GM19023 (cell line): Measurements from ENCODE around the gene MCTP2.

Experiments
- ATAC-seq: cut with Tn5 transposase; IDR thresholded peaks from one replicate; pipeline ENCODE4 v1.9.1; 2021; ENCODE audit warnings: mild to moderate bottlenecking, moderate library complexity; ENCODE audit not compliant: unreplicated experiment

The MCTP2 gene

GRCh38 chr15:94432279-94432678 lies 200.9 kb downstream of the MCTP2 start:
- no peak for ATAC-seq

DNA sequence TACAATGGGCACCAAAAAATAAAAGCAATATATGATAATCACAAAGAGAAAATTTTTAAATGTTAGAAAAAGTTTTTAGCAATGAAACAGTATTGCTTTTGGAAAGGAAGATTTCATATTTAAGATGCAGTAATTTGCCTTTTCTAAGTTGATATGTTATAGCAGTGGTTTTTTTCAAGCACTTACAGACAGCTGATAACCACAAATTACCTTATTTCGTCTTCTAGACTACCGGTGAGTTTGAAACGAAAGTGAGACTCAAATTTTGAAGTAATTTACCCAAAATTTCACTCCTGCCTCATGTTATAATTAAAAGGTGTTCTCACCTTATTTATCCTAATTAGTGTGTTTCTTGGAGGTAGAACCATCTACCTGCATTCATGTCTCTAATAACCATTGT lies 207.8 kb downstream of the MCTP2 start:
- no peak for ATAC-seq

DNA sequence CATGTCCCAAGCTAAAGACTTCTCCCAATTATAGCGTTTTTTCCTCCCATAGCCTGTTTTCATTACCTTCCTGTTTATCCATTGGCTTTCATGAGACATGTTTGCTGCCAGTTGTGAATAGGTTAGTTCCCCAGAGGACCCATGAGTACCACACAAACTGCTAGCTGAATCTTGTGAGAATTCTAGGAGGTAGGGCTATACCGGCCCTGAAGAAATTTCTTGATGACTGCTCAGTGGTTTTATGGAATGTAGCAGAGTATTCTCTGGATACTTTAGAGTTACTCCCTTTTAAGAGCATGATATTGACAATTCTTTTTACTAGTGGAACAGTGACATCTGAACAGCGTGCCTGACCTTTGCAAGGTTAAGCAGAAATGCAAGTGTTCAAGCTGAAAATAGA lies 210.4 kb downstream of the MCTP2 start:
- ATAC-seq: no peak

DNA sequence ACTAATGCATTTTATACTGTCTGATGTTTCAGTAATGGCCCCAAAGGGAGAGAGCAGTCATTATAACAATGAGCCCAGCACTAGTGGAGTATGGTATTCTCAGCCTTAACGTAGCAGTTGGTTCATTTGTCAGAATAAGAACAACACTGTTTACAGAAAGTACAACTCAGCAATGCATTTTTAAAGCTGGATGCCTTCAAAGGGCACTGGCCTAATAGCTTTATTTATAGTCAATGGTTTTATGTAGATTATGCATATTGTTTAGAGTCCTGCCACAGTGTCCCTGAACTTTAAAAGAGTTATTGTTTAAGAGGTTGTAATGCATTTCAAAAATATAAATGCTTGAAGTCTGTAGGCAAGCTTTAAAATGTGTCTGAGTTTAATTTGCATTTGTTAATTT lies 211.1 kb downstream of the MCTP2 start:
- no peak for ATAC-seq

- ATAC-seq: no peak
Measured at GRCh38 chr15:94443186-94443585, 211.8 kb downstream of the MCTP2 start.

- no peak for ATAC-seq
Measured at GRCh38 chr15:94445566-94446160, 214.3 kb downstream of the MCTP2 start.

DNA sequence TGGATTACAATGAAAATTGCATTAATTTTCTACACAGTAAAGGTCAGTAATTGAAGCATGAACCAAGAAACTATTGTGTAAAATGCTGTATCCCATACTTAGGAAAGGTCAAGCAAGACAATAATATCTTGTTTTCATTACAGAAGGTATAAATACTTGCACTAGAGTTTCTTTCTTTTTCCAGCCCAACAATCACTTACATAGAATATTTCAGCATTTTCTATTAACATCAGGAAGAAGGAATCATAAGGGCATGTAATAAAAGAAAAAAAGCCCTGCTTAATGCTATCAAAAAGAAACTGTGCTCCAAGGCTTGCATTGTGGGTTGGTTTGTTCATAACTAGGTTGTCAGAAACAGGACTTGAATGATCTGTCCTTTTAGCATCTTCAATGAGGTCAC lies 215.1 kb downstream of the MCTP2 start:
- no peak for ATAC-seq

- ATAC-seq: no peak
Measured at GRCh38 chr15:94451466-94451865, 220.1 kb downstream of the MCTP2 start.

DNA sequence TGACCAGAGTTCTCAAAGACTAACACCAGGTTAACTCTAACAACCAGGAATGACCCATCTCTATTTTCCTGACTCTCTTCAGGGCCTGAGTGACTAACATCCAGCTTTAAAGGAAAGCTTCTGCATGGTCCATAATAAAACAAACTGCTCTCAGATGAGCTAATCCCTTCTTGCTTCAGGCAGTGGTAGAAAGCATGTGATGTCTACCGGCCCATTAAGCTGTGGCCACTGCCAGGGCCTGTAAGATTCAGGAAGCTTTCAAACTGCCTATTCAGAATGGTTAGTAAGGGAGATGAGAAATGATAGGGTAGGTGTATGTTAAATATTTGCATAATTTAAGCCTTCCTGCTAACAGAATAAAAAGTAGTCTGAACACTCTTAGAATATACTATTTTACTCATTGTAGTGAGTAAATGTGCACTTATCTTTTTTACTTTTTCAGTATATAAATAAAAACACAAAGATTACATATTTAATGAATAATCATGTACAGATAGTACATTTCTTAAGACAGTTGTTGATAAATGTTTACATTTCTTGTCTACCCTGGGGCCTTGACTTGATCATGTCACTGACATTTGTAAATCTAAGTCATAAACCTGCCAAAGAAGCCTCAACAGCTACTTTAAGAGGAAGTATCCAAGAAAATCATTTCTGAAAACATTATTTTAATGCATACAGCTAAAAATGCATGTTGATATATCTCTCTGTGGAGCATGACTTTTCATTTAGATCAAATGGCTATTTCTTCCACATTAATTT lies 222.0 kb downstream of the MCTP2 start:
- ATAC-seq: no peak

DNA sequence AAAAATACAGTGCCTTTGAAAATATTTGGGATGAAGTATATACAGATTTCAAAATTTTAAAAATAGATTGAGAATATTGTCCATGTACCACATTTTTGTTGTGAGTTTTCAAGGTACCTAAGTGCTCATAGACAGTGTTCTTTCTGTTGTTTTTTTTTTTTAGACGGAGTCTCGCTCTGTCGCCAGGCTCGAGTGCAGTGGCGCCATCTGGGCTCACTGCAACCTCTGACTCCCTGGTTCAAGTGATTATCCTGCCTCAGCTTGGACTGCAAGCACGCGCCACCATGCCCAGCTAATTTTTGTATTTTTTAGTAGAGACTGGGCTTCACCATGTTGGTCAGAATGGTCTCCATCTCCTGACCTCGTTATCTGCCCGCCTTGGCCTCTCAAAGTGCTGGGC lies 223.9 kb downstream of the MCTP2 start:
- ATAC-seq: no peak

GRCh38 chr15:94456226-94456625 lies 224.9 kb downstream of the MCTP2 start:
- ATAC-seq: no peak

- no peak for ATAC-seq
Measured at GRCh38 chr15:94457661-94458060, 226.3 kb downstream of the MCTP2 start.

GRCh38 chr15:94460624-94461023 lies 229.3 kb downstream of the MCTP2 start:
- no peak for ATAC-seq

DNA sequence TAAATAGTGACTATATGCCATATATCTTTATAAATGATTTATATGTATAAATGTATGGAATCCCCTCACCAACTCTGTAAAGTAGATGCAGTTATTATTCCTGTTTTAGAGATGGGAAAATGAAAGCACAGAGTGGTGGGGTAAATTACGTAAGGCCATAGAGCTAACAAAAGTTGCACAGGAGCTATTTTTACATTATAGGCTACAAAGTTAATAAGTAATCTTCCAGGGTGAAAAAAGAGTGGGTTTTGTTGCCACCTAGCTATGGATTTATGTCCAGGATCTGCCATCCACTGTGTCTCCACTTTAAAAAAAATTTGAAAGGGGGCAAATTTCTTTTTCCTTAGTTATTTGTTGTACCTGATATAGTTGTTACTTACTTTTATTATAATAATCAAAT lies 235.7 kb downstream of the MCTP2 start:
- ATAC-seq: no peak

GRCh38 chr15:94470492-94470891 lies 239.1 kb downstream of the MCTP2 start:
- no peak for ATAC-seq

GRCh38 chr15:94476686-94477085 lies 245.3 kb downstream of the MCTP2 start:
- no peak for ATAC-seq

DNA sequence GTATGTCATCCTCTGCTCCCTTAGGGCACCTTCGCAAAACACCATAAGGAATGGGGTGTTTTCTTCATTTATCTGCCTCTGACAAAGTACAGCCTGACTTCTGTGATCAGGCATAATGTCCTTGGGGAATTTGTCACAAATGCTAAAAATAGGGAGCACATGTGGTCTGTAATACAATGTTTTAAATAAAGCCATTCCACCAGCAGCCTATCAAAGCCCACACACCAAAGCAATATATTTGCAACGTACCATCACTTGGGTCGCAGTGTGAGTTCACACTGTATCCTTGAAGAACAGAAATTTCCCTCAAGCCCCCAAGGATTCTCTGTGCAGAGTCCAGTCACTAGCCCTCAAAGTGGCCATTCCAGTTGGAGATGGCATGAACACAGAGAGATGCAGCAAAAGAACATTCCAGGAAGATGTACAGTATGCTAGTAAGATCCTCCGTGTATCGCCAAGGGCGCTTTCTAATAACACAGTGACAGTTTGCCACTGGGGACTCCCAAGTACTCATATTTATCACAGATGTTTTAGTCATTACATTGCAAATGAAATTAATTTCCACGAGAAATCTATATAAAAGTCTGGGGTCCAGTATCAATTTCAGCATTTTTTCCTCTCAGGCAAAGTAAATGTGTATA lies 246.7 kb downstream of the MCTP2 start:
- no peak for ATAC-seq

- no peak for ATAC-seq
Measured at GRCh38 chr15:94478763-94479162, 247.4 kb downstream of the MCTP2 start.

- ATAC-seq: no peak
Measured at GRCh38 chr15:94480289-94480834, 249.0 kb downstream of the MCTP2 start.

GRCh38 chr15:94485148-94485719 lies 253.9 kb downstream of the MCTP2 start:
- ATAC-seq: no peak

GRCh38 chr15:94487635-94488034 lies 256.3 kb downstream of the MCTP2 start:
- ATAC-seq: no peak

GRCh38 chr15:94493176-94493575 lies 261.8 kb downstream of the MCTP2 start:
- ATAC-seq: no peak
